A549 (cell line): ENCODE results near the gene ERICH6. TPM values are rescaled to one million over a fixed set of nuclear protein-coding genes. Genes with fewer than 3 reads are reported as not detected.

Experiments
- ATAC-seq, 2 experiments: fragments of 200-7000 bp in 1 of 2; fragments of >200 bp in 1 of 2; cut with Nextera tagmentation in 1 of 2; cut with Tn5 transposase in 1 of 2; 3 replicates each; pipeline versions ENCODE4 v1.8.0 to v1.9.1; 2018 to 2020; ENCODE audit warnings: mild to moderate bottlenecking in 1 of 2, moderate library complexity in 1 of 2
- CTCF ChIA-PET: fragments of 300-600 bp; sonication (Branson Sonifier 250); formaldehyde crosslinking; extraction: SDS; loops from one replicate; lab custom pipeline; 2021; ENCODE audit warnings: antibody characterized with exemption, inconsistent platforms; lab: Yijun Ruan, JAX
- POLR2A ChIA-PET: fragments of 350-600 bp; formaldehyde crosslinking; extraction: SDS; loops from one replicate; lab custom pipeline; 2021; ENCODE audit warnings: antibody characterized with exemption, inconsistent platforms; lab: Yijun Ruan, JAX
- DNase-seq, 2 experiments: peaks; one replicate each; pipeline versions ENCODE4 v3.0.0 to v3.0.0-alpha.2; 2011 to 2016; ENCODE audit warnings: low read depth in 1 of 2, low spot score in 1 of 2
- FAIRE-seq: peaks from 2 replicates; lab custom pipeline; 2011; peaks lifted over from hg19 to GRCh38; lab: Jason Lieb, UNC
- H3K27ac ChIP-seq, 2 experiments: fragments of >200 bp; sonication (Bioruptor Twin); formaldehyde crosslinking; 3 replicates each; pipeline ENCODE4 v1.5.1; 2016 to 2017
- H3K4me1 ChIP-seq: fragments of >200 bp; sonication (Bioruptor Twin); formaldehyde crosslinking; 3 replicates; pipeline ENCODE4 v1.6.1; 2016
- H3K4me2 ChIP-seq: fragments of >200 bp; sonication (Bioruptor Twin); formaldehyde crosslinking; 3 replicates; pipeline ENCODE4 v1.6.1; 2016
- H3K4me3 ChIP-seq: fragments of >200 bp; sonication (Bioruptor Twin); formaldehyde crosslinking; 3 replicates; pipeline ENCODE4 v1.5.1; 2016
- H3K9me3 ChIP-seq: fragments of >200 bp; sonication (Bioruptor Twin); formaldehyde crosslinking; 3 replicates; pipeline ENCODE4 v1.6.1; 2016
- BHLHE40 ChIP-seq: IDR thresholded peaks from 2 replicates; pipeline ENCODE4 v1.6.1; 2012; ENCODE audit warnings: low read depth, low read length, inconsistent platforms
- CBX2 ChIP-seq: fragments of 200-600 bp; sonication (generic); IDR thresholded peaks from 2 replicates; pipeline ENCODE4 v1.6.1; 2016; ENCODE audit warnings: low read depth, mild to moderate bottlenecking, borderline replicate concordance
- CEBPB ChIP-seq, 2 experiments: fragments of >200 bp in 1 of 2; sonication (Bioruptor Twin) in 1 of 2; formaldehyde crosslinking in 1 of 2; IDR thresholded peaks; 2 replicates each; pipeline ENCODE4 v1.6.1; 2012 to 2016
- CTCF ChIP-seq: fragments of >200 bp; sonication (Bioruptor Twin); formaldehyde crosslinking; IDR thresholded peaks from 3 replicates; pipeline ENCODE4 v1.5.1; 2016
- E2F6 ChIP-seq: IDR thresholded peaks from 2 replicates; pipeline ENCODE4 v1.6.1; 2012; ENCODE audit warnings: low read depth, borderline replicate concordance
- FOSL2 ChIP-seq, 2 experiments: fragments of 450-650 bp in 1 of 2; fragments of >200 bp in 1 of 2; sonication (Bioruptor Twin) in 1 of 2; formaldehyde crosslinking; IDR thresholded peaks; 2 replicates each; pipeline versions ENCODE4 v1.5.0 to v1.6.1; 2016 to 2020; ENCODE audit warnings: mild to moderate bottlenecking in 1 of 2, moderate library complexity in 1 of 2
- HDAC2 ChIP-seq: fragments of 200-600 bp; sonication (generic); IDR thresholded peaks from 2 replicates; pipeline ENCODE4 v1.6.1; 2016
- HOXB5 ChIP-seq: fragments of 250-450 bp; sonication (Bioruptor Pico); IDR thresholded peaks from 2 replicates; pipeline ENCODE4 v1.5.0; 2020; ENCODE audit warnings: mild to moderate bottlenecking, moderate library complexity
- JUNB ChIP-seq: fragments of >200 bp; sonication (Bioruptor Twin); formaldehyde crosslinking; IDR thresholded peaks from 2 replicates; pipeline ENCODE4 v1.6.1; 2016
- MAFK ChIP-seq: fragments of 450-650 bp; IDR thresholded peaks from 2 replicates; pipeline ENCODE4 v1.6.1; 2014; ENCODE audit not compliant: partially characterized antibody
- MAX ChIP-seq: IDR thresholded peaks from 2 replicates; pipeline ENCODE4 v1.6.1; 2012
- NPAS2 ChIP-seq: fragments of 250-450 bp; sonication (Bioruptor Pico); IDR thresholded peaks from 2 replicates; pipeline ENCODE4 v1.8.0; 2022; ENCODE audit warnings: mild to moderate bottlenecking, moderate library complexity, borderline replicate concordance
- ZC3H11A ChIP-seq: fragments of 450-650 bp; IDR thresholded peaks from 2 replicates; pipeline ENCODE4 v1.6.1; 2014; ENCODE audit warnings: antibody characterized with exemption, mild to moderate bottlenecking
- ZFP36 ChIP-seq: fragments of 450-650 bp; IDR thresholded peaks from 2 replicates; pipeline ENCODE4 v1.6.1; 2014; ENCODE audit warnings: borderline replicate concordance; ENCODE audit not compliant: partially characterized antibody
- ZNF302 ChIP-seq: fragments of 250-450 bp; sonication (Bioruptor Pico); IDR thresholded peaks from 2 replicates; pipeline ENCODE4 v1.9.0; 2021; ENCODE audit warnings: inconsistent platforms, mild to moderate bottlenecking, moderate library complexity
- WGBS: methylation state at CpG from one replicate; pipeline ENCODE4 v1.1.6; 2017; ENCODE audit errors: missing lambda C conversion rate; 5-methylcytosine and 5-hydroxymethylcytosine counted together
- polyA plus RNA-seq, 4 experiments: library from polyadenylated mRNA; depleted of rRNA in 3 of 4; stranded (reverse); fragments of >200 nt; fragmentation: RNase III in 1 of 4; extraction: RNeasy Plus Mini Kit Qiagen cat#74134 plus additional on column Dnase treatment in 1 of 4; gene quantifications; 2 replicates in 3 of 4; 3 replicates in 1 of 4; pipeline ENCODE4 v1.2.3, GENCODE V29; 2011 to 2017

The ERICH6 gene
- polyA plus RNA-seq, 2 of the 4 experiments (the other 2 are of a cell fraction), result 0.06 TPM; not detected in 1

GRCh38 chr3:150734795-150735119 is 31.0 kb upstream of the ERICH6 start:
- H3K4me1 ChIP-seq, result peaks cover 17% of the 10 kb centered on the region; the same call in 2 of the 3 replicates
- FAIRE-seq (no peak), ATAC-seq (peak in 1 of 2 experiments; percentile 31; a peak in 2 of 6 replicates), DNase-seq (no peak)
- TF ChIP-seq HDAC2, result no peak
- TF ChIP-seq BHLHE40, result no peak
- TF ChIP-seq CBX2, result no peak
- TF ChIP-seq ZC3H11A, result no peak
- TF ChIP-seq NPAS2 (CRISPR knock-in tag), result no peak
- no peak for TF ChIP-seq HOXB5 (CRISPR knock-in tag)
- no peak for TF ChIP-seq MAFK
- no peak for TF ChIP-seq E2F6
- no peak for TF ChIP-seq CEBPB (IDR thresholded peaks at IDR 0.05)
- no peak for TF ChIP-seq ZNF302 (CRISPR knock-in tag)
- TF ChIP-seq FOSL2 (IDR thresholded peaks at IDR 0.05), result no peak
- no peak for TF ChIP-seq FOSL2 (CRISPR knock-in tag; IDR thresholded peaks at IDR 0.05)
- TF ChIP-seq JUNB, result no peak
- no peak overlapping the region for H3K4me2 ChIP-seq
- CTCF ChIA-PET, result interaction anchor here (1.1 kb wide), 1 partner anchor 14 kb away, joined by 4 read pairs; no protein-coding TSS in a partner anchor
- H3K4me3 ChIP-seq, result no peak overlapping the region
- WGBS, result 15% methylated on average over 1 of the region's 1 CpG
- H3K27ac ChIP-seq, result no peak overlapping the region
- POLR2A ChIA-PET, result interaction anchor here (1.1 kb wide), 1 partner anchor 28 kb away, joined by 3 read pairs; no protein-coding TSS in a partner anchor
- no peaks in the 10 kb centered on the region for H3K9me3 ChIP-seq

GRCh38 chr3:150733936-150734794 is 30.4 kb upstream of the ERICH6 start:
- Histone ChIP-seq H3K4me2 (no peak overlapping the region), H3K4me3 (no peak overlapping the region), H3K27ac (no peak overlapping the region), H3K4me1 (peaks cover 17% of the 10 kb centered on the region; the same call in 2 of the 3 replicates), H3K9me3 (no peaks in the 10 kb centered on the region)
- DNase-seq, result no peak
- ATAC-seq, result no peak; a peak in 2 of 6 replicates
- 87% methylated on average over 9 of the region's 9 CpGs for WGBS
- TF ChIP-seq ZFP36 (peak; percentile 62), CTCF (no peak)
- POLR2A ChIA-PET, result interaction anchor here (1.1 kb wide), 1 partner anchor 28 kb away, joined by 3 read pairs; no protein-coding TSS in a partner anchor
- CTCF ChIA-PET, result no interaction called here
- no peak for FAIRE-seq

GRCh38 chr3:150733373-150733935 is 29.7 kb upstream of the ERICH6 start:
- FAIRE-seq, result no peak
- no peak overlapping the region for H3K27ac ChIP-seq
- ChIA-PET POLR2A (no interaction called here), CTCF (no interaction called here)
- no peak for DNase-seq
- TF ChIP-seq MAX, result no peak
- no peak overlapping the region for H3K4me2 ChIP-seq
- H3K9me3 ChIP-seq, result no peaks in the 10 kb centered on the region
- H3K4me3 ChIP-seq, result no peak overlapping the region
- WGBS, result 83% methylated on average over 8 of the region's 8 CpGs
- peak; percentile 21 to 44; a peak in 3 of 6 replicates for ATAC-seq
- peaks cover 10% of the 10 kb centered on the region; the same call in 2 of the 3 replicates for H3K4me1 ChIP-seq
